GM12872 (cell line): ENCODE results near the gene C11orf16.
A peak's percentile ranks its signal among the peaks of the same experiment; 100 is the strongest.

Experiments used
- CTCF ChIP-seq: IDR thresholded peaks from 3 replicates; pipeline ENCODE4 v1.5.1; 2011; ENCODE audit warnings: low read depth, mild to moderate bottlenecking, low read length, moderate library complexity; ENCODE audit not compliant: insufficient read depth

The C11orf16 gene

DNA sequence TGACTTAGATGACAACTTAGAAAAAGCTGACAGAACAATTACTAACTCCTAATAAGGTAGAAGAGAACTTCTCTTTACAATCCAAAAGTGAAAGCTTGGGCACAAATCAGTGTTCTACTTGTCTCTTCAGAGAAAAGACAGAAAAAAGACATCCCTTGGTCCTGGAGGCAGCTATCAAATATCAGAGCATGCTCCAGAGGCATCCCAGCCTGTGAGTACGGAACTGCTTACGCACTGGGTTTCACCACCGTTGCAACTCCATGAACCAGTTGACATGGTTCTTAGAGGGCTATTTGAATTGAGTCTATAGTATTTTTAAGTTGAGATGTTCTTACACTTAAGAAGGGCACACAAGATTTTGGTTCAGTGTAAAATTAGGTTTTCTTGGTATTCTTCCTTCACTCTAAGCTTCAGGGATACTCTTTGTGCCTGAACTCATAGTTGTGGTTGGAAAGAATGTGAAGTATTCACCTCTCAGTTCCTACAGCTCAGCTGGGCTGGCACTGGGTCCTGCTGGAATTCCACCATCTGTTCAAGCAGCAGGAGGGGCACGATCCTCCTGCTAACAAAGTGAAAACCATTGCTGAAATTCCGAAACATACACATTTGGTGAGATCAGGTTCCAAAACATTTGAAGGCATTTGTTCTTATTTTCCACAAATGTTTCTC, 15.5 kb downstream of the C11orf16 start:
- no peak for TF ChIP-seq CTCF

GRCh38 chr11:8914661-8915018, 18.1 kb downstream of the C11orf16 start:
- TF ChIP-seq CTCF, result no peak

GRCh38 chr11:8913961-8914660, 18.6 kb downstream of the C11orf16 start:
- peak; percentile 81 for TF ChIP-seq CTCF

- no peak for TF ChIP-seq CTCF
Measured at GRCh38 chr11:8911029-8911823, 21.5 kb downstream of the C11orf16 start, which contains the start of gene AKIP1. Gene AKIP1 (plus strand): TSS chr11:8911189. CDS start chr11:8911450, 261 bp downstream.

- no peak for TF ChIP-seq CTCF
Measured at GRCh38 chr11:8910649-8911026, 22.1 kb downstream of the C11orf16 start.

DNA sequence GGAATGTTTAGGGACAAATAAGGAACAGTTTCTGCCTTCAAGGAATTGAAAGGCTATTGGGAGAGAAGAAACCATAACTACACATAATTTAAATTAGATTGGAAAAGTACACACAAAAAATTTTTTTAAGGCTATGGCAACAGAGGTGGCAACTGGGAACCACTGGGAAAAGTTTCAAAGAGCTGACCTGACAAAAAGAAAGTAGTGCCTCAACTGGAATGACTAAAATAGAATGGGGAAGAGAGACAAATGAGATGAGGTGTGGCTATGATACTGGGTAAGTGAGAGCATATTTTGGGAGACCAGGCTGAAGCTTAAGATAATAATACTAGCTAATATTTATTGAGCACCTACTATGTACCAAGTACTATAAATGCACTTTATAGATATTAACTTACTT, 24.6 kb downstream of the C11orf16 start:
- no peak for TF ChIP-seq CTCF

GRCh38 chr11:8907116-8907515, 25.6 kb downstream of the C11orf16 start:
- no peak for TF ChIP-seq CTCF
